Naive thymus-derived CD8-positive, alpha-beta T cell (primary cell): Measurements from ENCODE around the gene TRAF7. TPM values are rescaled to one million over a fixed set of nuclear protein-coding genes. Genes with fewer than 3 reads are reported as not detected.
A peak's percentile ranks its signal among the peaks of the same experiment; 100 is the strongest.

Experiments used
- ATAC-seq, 2 donors: fragments of 150-1000 bp; cut with Tn5 transposase in 1 of 2; sonication (Bioruptor Pico), chemical (Tn5 transposase) in 1 of 2; 1 replicate in 1 of 2; 2 replicates in 1 of 2; pipeline ENCODE4 v1.10.0; 2021; ENCODE audit warnings: mild to moderate bottlenecking in 2 of 2, moderate library complexity in 2 of 2
- POLR2A ChIA-PET: fragments of 350-600 bp; sonication (Branson Sonifier 250); formaldehyde crosslinking; loops from one replicate; lab custom pipeline; 2021; ENCODE audit warnings: antibody characterized with exemption; lab: Charles Lee
- DNase-seq, 10 donors: peaks; one replicate each; pipeline versions ENCODE4 v3.0.0 to v3.0.0-alpha.2; 2020 to 2022
- H3K27ac Mint-ChIP-seq, 10 donors: one replicate each; pipeline ENCODE4 v1.8.0; 2020 to 2022; ENCODE audit warnings: mild to moderate bottlenecking in 10 of 10, mixed read lengths in 10 of 10, moderate library complexity in 4 of 10, inconsistent platforms in 1 of 10
- H3K27me3 Mint-ChIP-seq, 5 donors: one replicate each; pipeline ENCODE4 v1.8.0; 2021 to 2022; ENCODE audit warnings: mixed read lengths in 5 of 5
- H3K36me3 Mint-ChIP-seq, 3 donors: one replicate each; pipeline ENCODE4 v1.8.0; 2020 to 2022; ENCODE audit warnings: mixed read lengths in 3 of 3, mild to moderate bottlenecking in 2 of 3, inconsistent platforms in 1 of 3
- H3K4me1 Mint-ChIP-seq, 4 donors: one replicate each; pipeline ENCODE4 v1.8.0; 2021 to 2022; ENCODE audit warnings: mixed read lengths in 4 of 4
- H3K4me3 Mint-ChIP-seq, 10 donors: one replicate each; pipeline ENCODE4 v1.8.0; 2020 to 2022; ENCODE audit warnings: mild to moderate bottlenecking in 10 of 10, mixed read lengths in 10 of 10, moderate library complexity in 6 of 10, inconsistent platforms in 1 of 10
- H3K9me3 Mint-ChIP-seq, 9 donors: one replicate each; pipeline ENCODE4 v1.8.0; 2020 to 2022; ENCODE audit warnings: mixed read lengths in 9 of 9, mild to moderate bottlenecking in 3 of 9, inconsistent platforms in 1 of 9, moderate library complexity in 1 of 9
- polyA plus RNA-seq, 3 donors: library from polyadenylated mRNA; unstranded; fragments of 300-500 nt; fragmentation: Illumina TruSeq; gene quantifications; one replicate each; pipeline ENCODE4 v1.2.3, GENCODE V29; 2021
- total RNA-seq, 8 experiments: library from RNA in 2 of 8; stranded (reverse) in 2 of 8; gene quantifications; one replicate each; pipeline ENCODE4 v1.2.3 and lab custom pipeline; 2021 to 2026

Gene TRAF7
- total and polyA plus RNA-seq, 5 experiments from 2014 or later, result 3.5 to 39.5 (median 8.8) TPM

- POLR2A ChIA-PET, result no interaction called here
- no peak for ATAC-seq
These were observed 19.9 kb downstream of the TRAF7 start for GRCh38 chr16:2175454-2175853.

GRCh38 chr16:2176047-2176446, 20.5 kb downstream of the TRAF7 start:
- no peak overlapping the region for H3K27ac Mint-ChIP-seq
- no peak overlapping the region for H3K4me3 Mint-ChIP-seq
- DNase-seq, result no peak
- peaks cover 0 to 18% (median 1%) of the 10 kb centered on the region in 3 donors for H3K36me3 Mint-ChIP-seq
- no peak for ATAC-seq
- no peaks in the 10 kb centered on the region for H3K27me3 Mint-ChIP-seq
- no peaks in the 10 kb centered on the region for H3K4me1 Mint-ChIP-seq
- POLR2A ChIA-PET, result no interaction called here
- no peaks in the 10 kb centered on the region for H3K9me3 Mint-ChIP-seq

More at GRCh38 chr16:2175454-2175853, 19.9 kb downstream of the TRAF7 start:
- no peak for DNase-seq
- H3K36me3 Mint-ChIP-seq, result peaks cover 0 to 18% (median 1%) of the 10 kb centered on the region in 3 donors
- H3K4me1 Mint-ChIP-seq, result no peaks in the 10 kb centered on the region
- no peaks in the 10 kb centered on the region for H3K27me3 Mint-ChIP-seq
- no peaks in the 10 kb centered on the region for H3K9me3 Mint-ChIP-seq
- H3K27ac Mint-ChIP-seq, result peak overlapping the region in 1 of 10 donors; percentile 29
- no peak overlapping the region for H3K4me3 Mint-ChIP-seq

- H3K36me3 Mint-ChIP-seq, result peaks cover 0 to 18% (median 1%) of the 10 kb centered on the region in 3 donors
These were observed 21.5 kb downstream of the TRAF7 start for GRCh38 chr16:2177101-2177500.

GRCh38 chr16:2177561-2177960, 22.0 kb downstream of the TRAF7 start:
- Mint-ChIP-seq H3K27ac (no peak overlapping the region), H3K9me3 (no peaks in the 10 kb centered on the region), H3K4me3 (no peak overlapping the region), H3K36me3 (peaks cover 0 to 18% (median 1%) of the 10 kb centered on the region in 3 donors), H3K27me3 (no peaks in the 10 kb centered on the region), H3K4me1 (peaks cover 0 to 6% (median under 1%) of the 10 kb centered on the region in 4 donors)
- no peak for ATAC-seq
- POLR2A ChIA-PET, result no interaction called here
- no peak for DNase-seq

More at GRCh38 chr16:2177101-2177500, 21.5 kb downstream of the TRAF7 start:
- no peaks in the 10 kb centered on the region for H3K9me3 Mint-ChIP-seq
- DNase-seq, result no peak
- H3K4me3 Mint-ChIP-seq, result no peak overlapping the region
- no peaks in the 10 kb centered on the region for H3K27me3 Mint-ChIP-seq
- no peak overlapping the region for H3K27ac Mint-ChIP-seq
- POLR2A ChIA-PET, result no interaction called here
- ATAC-seq, result no peak
- peaks cover 0 to 3% (median 0%) of the 10 kb centered on the region in 4 donors for H3K4me1 Mint-ChIP-seq

GRCh38 chr16:2178321-2179106, 22.9 kb downstream of the TRAF7 start:
- Mint-ChIP-seq H3K36me3 (peaks cover 0 to 16% (median 1%) of the 10 kb centered on the region in 3 donors), H3K4me3 (no peak overlapping the region), H3K27ac (no peak overlapping the region), H3K9me3 (no peaks in the 10 kb centered on the region), H3K4me1 (peaks cover 0 to 6% (median under 1%) of the 10 kb centered on the region in 4 donors), H3K27me3 (no peaks in the 10 kb centered on the region)
- peak in 8 of 10 donors; percentile 18 to 45 (median 31) for DNase-seq
- POLR2A ChIA-PET, result no interaction called here
- peak; percentile 80 to 84 for ATAC-seq

- DNase-seq, result no peak
- H3K27me3 Mint-ChIP-seq, result no peaks in the 10 kb centered on the region
These were observed 23.5 kb downstream of the TRAF7 start for GRCh38 chr16:2179107-2179501.

GRCh38 chr16:2179576-2179975, 24.0 kb downstream of the TRAF7 start:
- POLR2A ChIA-PET, result no interaction called here
- no peak overlapping the region for H3K27ac Mint-ChIP-seq
- H3K4me3 Mint-ChIP-seq, result no peak overlapping the region
- no peak for ATAC-seq
- DNase-seq, result no peak
- peaks cover 0 to 12% (median 1%) of the 10 kb centered on the region in 3 donors for H3K36me3 Mint-ChIP-seq
- H3K9me3 Mint-ChIP-seq, result no peaks in the 10 kb centered on the region
- peaks cover 0 to 1% (median 0%) of the 10 kb centered on the region in 5 donors for H3K27me3 Mint-ChIP-seq
- H3K4me1 Mint-ChIP-seq, result peaks cover 0 to 6% (median under 1%) of the 10 kb centered on the region in 4 donors

More at GRCh38 chr16:2179107-2179501, 23.5 kb downstream of the TRAF7 start:
- ATAC-seq, result peak; percentile 9 to 20
- no peaks in the 10 kb centered on the region for H3K9me3 Mint-ChIP-seq
- no peak overlapping the region for H3K27ac Mint-ChIP-seq
- H3K4me3 Mint-ChIP-seq, result no peak overlapping the region
- POLR2A ChIA-PET, result no interaction called here
- peaks cover 0 to 13% (median 1%) of the 10 kb centered on the region in 3 donors for H3K36me3 Mint-ChIP-seq
- H3K4me1 Mint-ChIP-seq, result peaks cover 0 to 6% (median under 1%) of the 10 kb centered on the region in 4 donors

- H3K27me3 Mint-ChIP-seq, result peaks cover 0 to 1% (median 0%) of the 10 kb centered on the region in 5 donors
- H3K27ac Mint-ChIP-seq, result no peak overlapping the region
- no peaks in the 10 kb centered on the region for H3K9me3 Mint-ChIP-seq
- ATAC-seq (no peak), DNase-seq (no peak)
- peaks cover 0 to 6% (median 1%) of the 10 kb centered on the region in 3 donors for H3K36me3 Mint-ChIP-seq
- POLR2A ChIA-PET, result no interaction called here
- H3K4me3 Mint-ChIP-seq, result no peak overlapping the region
- peaks cover 0 to 6% (median under 1%) of the 10 kb centered on the region in 4 donors for H3K4me1 Mint-ChIP-seq
These were observed 24.9 kb downstream of the TRAF7 start for GRCh38 chr16:2180461-2180860.

GRCh38 chr16:2180962-2181923, 25.7 kb downstream of the TRAF7 start:
- ATAC-seq, result no peak
- Mint-ChIP-seq H3K27ac (no peak overlapping the region), H3K36me3 (no peaks in the 10 kb centered on the region), H3K9me3 (no peaks in the 10 kb centered on the region), H3K4me1 (peaks cover 0 to 6% (median under 1%) of the 10 kb centered on the region in 4 donors), H3K4me3 (no peak overlapping the region), H3K27me3 (peaks cover 0 to 1% (median 0%) of the 10 kb centered on the region in 5 donors)
- POLR2A ChIA-PET, result interaction anchor here (0.6 kb wide), 1 partner anchor 11 kb away, joined by 3 read pairs; no protein-coding TSS in a partner anchor
- no peak for DNase-seq

GRCh38 chr16:2181952-2182351, 26.4 kb downstream of the TRAF7 start:
- no peak for DNase-seq
- Mint-ChIP-seq H3K27me3 (peaks cover 0 to 1% (median 0%) of the 10 kb centered on the region in 5 donors), H3K27ac (no peak overlapping the region), H3K9me3 (no peaks in the 10 kb centered on the region), H3K4me3 (no peak overlapping the region), H3K36me3 (no peaks in the 10 kb centered on the region), H3K4me1 (peaks cover 0 to 6% (median under 1%) of the 10 kb centered on the region in 4 donors)
- POLR2A ChIA-PET, result interaction anchor here (0.6 kb wide), 1 partner anchor 10 kb away, joined by 3 read pairs; no protein-coding TSS in a partner anchor
- ATAC-seq, result no peak

GRCh38 chr16:2183671-2184070, 28.1 kb downstream of the TRAF7 start:
- ATAC-seq (no peak), DNase-seq (no peak)
- H3K9me3 Mint-ChIP-seq, result no peaks in the 10 kb centered on the region
- no peak overlapping the region for H3K4me3 Mint-ChIP-seq
- H3K36me3 Mint-ChIP-seq, result no peaks in the 10 kb centered on the region
- no peak overlapping the region for H3K27ac Mint-ChIP-seq
- H3K4me1 Mint-ChIP-seq, result peaks cover 0 to 6% (median under 1%) of the 10 kb centered on the region in 4 donors
- peaks cover 0 to 1% (median 0%) of the 10 kb centered on the region in 5 donors for H3K27me3 Mint-ChIP-seq
- POLR2A ChIA-PET, result no interaction called here

GRCh38 chr16:2184346-2184745, 28.8 kb downstream of the TRAF7 start:
- H3K27ac Mint-ChIP-seq, result no peak overlapping the region
- ATAC-seq, result no peak
- POLR2A ChIA-PET, result no interaction called here

More at GRCh38 chr16:2184346-2184745, 28.8 kb downstream of the TRAF7 start:
- no peak for DNase-seq
- peaks cover 0 to 6% (median under 1%) of the 10 kb centered on the region in 4 donors for H3K4me1 Mint-ChIP-seq
- H3K9me3 Mint-ChIP-seq, result no peaks in the 10 kb centered on the region
- no peak overlapping the region for H3K4me3 Mint-ChIP-seq
- H3K27me3 Mint-ChIP-seq, result peaks cover 0 to 1% (median 0%) of the 10 kb centered on the region in 5 donors
- H3K36me3 Mint-ChIP-seq, result no peaks in the 10 kb centered on the region
